Prostate gland (tissue), 2 donors: ENCODE data around the gene OR1K1.
"Not testable (repeated sequence)": the region's sequence is repeated elsewhere in the genome, so short reads cannot be mapped to it uniquely, and the experiment has no call there.

Experiments used
- POLR2A ChIP-seq: fragments of 450-650 bp; IDR thresholded peaks from one replicate; pipeline ENCODE4 v1.6.1; 2016; ENCODE audit warnings: antibody characterized with exemption, mild to moderate bottlenecking
- TF ChIP-seq, protein P1 (sequence below), 4 experiments: fragments of 200-600 bp in 2 of 4; fragments of 450-650 bp in 2 of 4; sonication (generic) in 2 of 4; IDR thresholded peaks; 1 replicate in 3 of 4; 2 replicates in 1 of 4; pipeline ENCODE4 v1.5.1; 2016 to 2019; ENCODE audit warnings: antibody characterized with exemption in 4 of 4, mild to moderate bottlenecking in 2 of 4, moderate library complexity in 2 of 4

DNA sequence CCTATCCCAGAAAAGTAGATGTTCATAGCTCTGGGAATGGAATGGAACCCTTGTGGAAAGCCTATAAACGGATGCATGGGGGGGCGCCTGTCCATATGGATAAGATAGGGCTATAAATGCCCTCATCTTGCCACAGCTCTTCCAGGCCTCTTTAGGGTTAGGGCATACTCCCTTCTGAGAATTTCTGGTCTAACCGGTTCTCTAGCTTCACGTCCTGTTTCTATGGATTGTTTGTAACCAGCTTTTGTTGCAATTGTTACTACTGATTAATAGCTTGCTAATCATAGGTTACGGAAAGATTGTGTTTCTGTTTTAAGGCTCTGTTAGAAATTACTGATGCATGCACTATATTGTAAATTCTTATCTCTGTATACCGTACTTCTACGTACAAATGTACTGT, 9.3 kb downstream of the OR1K1 start:
- TF ChIP-seq, protein P1, sequence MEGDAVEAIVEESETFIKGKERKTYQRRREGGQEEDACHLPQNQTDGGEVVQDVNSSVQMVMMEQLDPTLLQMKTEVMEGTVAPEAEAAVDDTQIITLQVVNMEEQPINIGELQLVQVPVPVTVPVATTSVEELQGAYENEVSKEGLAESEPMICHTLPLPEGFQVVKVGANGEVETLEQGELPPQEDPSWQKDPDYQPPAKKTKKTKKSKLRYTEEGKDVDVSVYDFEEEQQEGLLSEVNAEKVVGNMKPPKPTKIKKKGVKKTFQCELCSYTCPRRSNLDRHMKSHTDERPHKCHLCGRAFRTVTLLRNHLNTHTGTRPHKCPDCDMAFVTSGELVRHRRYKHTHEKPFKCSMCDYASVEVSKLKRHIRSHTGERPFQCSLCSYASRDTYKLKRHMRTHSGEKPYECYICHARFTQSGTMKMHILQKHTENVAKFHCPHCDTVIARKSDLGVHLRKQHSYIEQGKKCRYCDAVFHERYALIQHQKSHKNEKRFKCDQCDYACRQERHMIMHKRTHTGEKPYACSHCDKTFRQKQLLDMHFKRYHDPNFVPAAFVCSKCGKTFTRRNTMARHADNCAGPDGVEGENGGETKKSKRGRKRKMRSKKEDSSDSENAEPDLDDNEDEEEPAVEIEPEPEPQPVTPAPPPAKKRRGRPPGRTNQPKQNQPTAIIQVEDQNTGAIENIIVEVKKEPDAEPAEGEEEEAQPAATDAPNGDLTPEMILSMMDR (IDR thresholded peaks at IDR 0.05), result not testable (repeated sequence)
- not testable (repeated sequence) for TF ChIP-seq POLR2A
